Suppressor macrophage treated with lipopolysaccharide for 4 hours (primary cell): ENCODE data around the gene ZMAT3.

ENCODE experiments used
- DNase-seq: peaks from one replicate; pipeline ENCODE4 v3.0.0-alpha.2; 2020

The ZMAT3 gene

DNA sequence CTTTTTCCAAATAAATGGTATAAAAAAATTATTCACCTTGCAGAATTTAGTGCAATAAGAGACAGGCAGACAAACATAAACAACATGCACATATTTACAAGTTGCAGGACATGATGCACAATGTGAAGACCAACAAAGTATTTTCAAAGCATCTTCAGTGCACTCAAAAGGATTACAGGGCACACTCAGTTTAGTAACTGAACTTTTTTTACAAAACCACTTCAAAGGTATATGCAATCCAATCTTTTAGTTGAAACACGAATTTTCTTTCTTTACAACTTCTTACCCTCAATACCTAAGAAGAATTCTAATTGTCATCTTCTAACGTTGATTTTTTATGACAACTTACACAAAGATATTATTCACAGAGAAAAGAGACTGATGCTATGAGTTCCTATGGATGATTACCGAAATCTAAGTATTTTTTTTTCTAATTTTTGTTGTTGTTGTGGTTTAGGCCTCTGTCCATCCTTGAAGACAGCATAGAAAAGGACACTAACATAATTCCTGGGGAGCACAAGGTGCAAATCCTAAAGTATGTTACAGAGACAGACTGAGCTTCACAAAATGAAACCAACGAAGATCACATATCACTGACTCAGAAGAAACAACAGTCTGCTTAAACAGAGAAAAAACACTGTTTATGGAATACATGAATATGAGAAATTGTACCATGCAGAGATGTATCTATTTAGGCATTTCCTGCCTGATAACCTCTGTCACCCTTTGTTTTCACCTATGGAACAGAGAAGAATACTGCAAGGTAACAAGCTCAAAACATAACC lies 50.3 kb downstream of the ZMAT3 start:
- no peak for DNase-seq

GRCh38 chr3:179020112-179020511 lies 51.5 kb downstream of the ZMAT3 start:
- DNase-seq, result no peak

- DNase-seq, result no peak
Measured at GRCh38 chr3:179018808-179019207, 52.8 kb downstream of the ZMAT3 start.

DNA sequence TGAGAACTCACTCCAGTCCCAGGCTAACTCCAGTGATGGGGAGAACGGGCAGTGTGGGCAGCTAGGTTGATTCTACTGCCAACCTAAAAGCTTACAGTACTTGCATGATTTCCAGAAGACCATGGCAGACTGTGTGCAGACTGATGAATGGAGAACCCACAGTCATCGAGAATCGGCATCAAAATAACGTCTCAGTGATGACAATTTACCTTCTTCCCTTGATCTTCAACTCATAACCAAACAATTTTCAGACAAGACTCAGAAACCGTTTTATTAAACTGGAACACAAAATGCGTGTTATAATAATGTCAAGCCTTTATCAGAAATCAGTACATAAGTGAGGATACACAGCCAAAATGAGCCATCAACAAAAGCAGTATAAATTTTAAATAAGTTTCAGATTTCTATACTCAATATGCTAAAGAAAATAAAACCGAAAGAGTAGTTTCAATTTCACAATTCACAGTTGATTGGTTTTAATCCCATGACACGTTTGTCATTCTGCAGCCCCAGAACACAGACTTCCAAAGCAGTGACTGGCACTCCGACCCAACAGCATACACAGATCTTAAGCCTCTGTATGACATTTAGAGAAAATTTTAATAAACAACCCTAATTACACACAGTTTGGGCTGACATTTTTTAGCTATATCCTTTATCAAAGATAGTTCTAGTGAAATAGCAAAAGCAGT lies 54.5 kb downstream of the ZMAT3 start:
- peak; percentile 57 for DNase-seq

DNA sequence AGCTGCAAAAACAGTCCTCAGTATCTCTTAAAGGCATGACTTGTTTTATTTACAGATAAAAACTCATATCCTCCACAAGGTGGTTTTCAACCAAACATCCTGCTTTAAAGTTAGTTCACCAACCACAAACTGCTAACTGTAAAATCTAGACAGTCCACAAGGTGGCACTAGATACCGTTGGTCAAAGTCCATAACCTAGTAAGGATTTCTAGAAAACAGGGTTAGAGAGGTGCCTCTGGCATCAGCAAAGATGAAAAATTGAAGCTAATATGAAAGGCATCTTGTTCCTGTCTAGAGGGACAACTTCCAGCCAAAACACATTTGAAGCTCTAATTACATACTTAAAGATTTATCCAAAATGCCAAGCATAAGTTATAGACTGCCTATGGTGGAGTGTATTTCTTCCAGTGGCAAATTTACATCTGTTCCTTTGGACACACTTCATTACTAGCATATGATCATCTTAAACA lies 56.0 kb downstream of the ZMAT3 start:
- DNase-seq, result peak; percentile 85

- DNase-seq, result no peak
Measured at GRCh38 chr3:179005706-179006105, 65.9 kb downstream of the ZMAT3 start.

DNA sequence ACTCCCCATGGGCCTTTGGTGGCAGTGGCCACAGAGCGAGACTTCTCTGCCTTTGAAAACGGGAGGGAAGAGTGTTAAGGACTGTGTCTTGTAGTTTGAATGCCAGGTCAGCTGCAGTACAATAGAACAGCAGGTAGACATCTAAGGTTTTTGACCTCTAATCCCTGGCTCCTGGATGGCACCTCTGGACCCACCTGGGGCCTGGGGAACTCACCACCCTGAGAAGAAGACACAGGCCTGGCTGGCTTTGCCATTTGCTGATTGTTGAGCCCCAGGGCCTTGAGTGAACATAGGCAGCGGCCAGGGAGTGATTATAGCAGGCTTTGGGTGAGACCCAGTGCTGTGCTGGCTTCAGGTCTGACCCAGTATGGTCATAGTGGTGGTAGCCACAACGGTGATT lies 66.4 kb downstream of the ZMAT3 start:
- no peak for DNase-seq

- DNase-seq, result no peak
Measured at GRCh38 chr3:179000659-179001058, 71.0 kb downstream of the ZMAT3 start.

DNA sequence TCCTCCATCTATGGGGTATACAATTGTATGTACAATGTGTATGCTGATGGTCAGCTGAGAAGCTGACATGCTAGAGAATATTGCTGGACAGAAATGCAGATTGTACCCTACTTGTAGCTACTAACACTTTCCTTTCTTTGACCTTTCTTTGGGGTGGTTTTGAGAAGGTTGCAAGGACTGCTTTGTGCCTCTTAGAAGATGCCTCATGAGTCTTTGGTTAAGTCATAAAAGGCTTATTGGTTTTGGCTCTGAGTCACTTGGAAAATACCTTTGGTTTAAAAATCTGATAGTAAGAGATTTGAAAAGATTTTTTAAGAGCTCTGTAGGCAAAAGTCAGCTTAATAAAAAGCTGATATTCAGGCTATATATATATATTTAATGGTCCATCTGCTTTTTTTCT lies 71.5 kb downstream of the ZMAT3 start:
- no peak for DNase-seq

GRCh38 chr3:178996399-178996798 lies 75.2 kb downstream of the ZMAT3 start:
- no peak for DNase-seq

- DNase-seq, result no peak
Measured at GRCh38 chr3:178990293-178990692, 81.3 kb downstream of the ZMAT3 start.

DNA sequence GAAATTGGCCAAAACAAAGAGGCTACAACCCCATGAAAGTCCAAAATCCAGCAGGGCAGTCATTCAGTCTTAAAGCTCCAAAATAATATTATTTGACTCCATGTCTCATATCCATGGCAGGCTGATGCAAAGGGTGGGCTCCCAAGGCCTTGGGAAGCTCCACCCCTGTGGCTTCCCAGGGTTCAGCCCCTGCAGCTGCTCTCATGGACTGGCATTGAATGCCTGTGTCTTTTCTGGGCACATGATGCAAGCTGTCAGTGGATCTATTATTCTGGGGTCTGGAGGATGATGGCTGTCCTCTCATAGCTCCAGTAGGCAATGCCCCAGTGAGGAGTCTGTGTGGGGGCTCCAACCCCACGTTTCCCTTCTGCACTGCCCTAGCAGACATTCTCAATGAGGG lies 81.8 kb downstream of the ZMAT3 start:
- no peak for DNase-seq

DNA sequence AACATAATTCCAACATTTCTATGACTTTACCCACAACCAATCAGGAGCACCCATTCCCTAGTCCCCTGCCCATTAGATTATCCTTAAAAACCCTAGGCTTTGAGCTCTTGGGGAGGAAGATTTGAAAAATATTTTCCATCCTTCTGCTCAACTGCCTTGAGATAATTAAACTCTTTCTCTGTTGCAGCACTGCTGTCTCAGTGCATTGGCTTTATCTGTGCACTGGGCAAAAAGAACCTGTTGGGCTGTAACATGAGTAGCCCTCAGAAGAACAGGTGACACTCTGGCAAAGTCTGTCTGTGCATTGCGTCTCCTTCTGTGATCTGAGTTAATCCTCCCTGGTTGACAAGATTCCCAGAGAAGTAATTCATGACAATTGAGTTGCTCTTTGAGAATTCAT lies 83.9 kb downstream of the ZMAT3 start:
- DNase-seq, result no peak

DNA sequence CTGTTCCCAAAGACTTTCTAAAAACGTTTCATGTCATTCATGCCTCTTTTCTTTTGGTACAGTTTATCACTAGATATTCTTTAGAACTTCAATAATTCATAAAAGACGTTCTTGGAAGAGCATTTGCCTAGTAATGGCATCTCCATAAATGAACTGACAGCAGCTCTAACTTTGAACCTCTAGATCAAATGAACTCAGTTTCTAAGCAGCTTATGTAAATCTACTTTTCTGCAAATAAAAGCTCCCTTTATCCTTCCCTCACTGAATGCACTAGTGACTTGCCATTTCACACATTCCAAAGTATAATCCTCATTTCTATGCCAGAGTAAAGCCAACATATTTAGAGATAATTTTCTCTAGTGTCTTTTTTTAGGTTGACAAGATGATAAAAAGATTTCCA lies 85.2 kb downstream of the ZMAT3 start:
- no peak for DNase-seq

- DNase-seq, result peak; percentile 37
Measured at GRCh38 chr3:178982137-178982536, 89.5 kb downstream of the ZMAT3 start.

DNA sequence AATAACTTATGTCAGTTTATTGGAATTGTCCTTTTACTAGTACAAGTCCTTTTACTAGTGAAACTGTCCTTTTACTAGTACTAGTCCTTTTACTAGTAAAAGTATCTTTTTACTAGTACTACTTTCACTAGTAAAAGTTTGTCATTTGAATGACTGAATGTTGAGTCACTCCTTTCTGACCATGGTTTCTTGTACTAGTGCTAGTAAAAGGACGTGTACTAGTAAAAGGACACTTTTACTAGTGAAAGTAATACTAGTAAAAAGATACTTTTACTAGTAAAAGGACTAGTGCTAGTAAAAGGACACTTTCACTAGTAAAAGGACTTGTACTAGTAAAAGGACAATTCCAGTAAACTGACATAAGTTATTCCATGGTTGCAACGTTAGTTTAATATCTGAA lies 96.3 kb downstream of the ZMAT3 start:
- no peak for DNase-seq

DNA sequence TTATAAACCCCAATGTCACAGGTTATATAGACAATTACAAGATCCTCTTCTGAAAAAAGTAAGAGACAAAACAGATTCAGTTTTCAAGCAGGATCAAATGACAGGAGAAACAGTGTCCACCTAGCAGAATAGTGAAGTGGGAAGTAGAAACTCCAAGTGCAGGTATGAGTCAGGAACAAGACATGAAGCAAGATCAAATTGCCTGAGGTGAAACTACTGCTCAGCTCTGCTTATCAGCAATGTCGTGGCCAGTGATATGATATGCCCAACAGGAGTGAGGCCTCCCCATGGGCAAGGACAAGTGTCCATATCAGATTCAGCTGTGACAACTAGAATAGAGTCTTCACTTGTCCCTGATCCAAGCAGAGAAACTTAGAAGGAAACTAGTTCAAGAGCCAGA lies 100.0 kb downstream of the ZMAT3 start:
- DNase-seq, result no peak

GRCh38 chr3:178969004-178969700 lies 102.5 kb downstream of the ZMAT3 start:
- DNase-seq, result no peak
